MCF 10A (cell line): Measurements from ENCODE around the gene POLR3A. TPM values are rescaled to one million over a fixed set of nuclear protein-coding genes. Genes with fewer than 3 reads are reported as not detected.

Source experiments
- BruUV-seq: library from RNA; stranded (reverse); fragments of 400-500 nt; replicated peaks from 2 replicates; lab custom pipeline; 2021; lab: Mats Ljungman, UMichigan
- CTCF ChIA-PET: fragments of 300-600 bp; sonication (Branson Sonifier 250); formaldehyde crosslinking; extraction: SDS; loops from one replicate; lab custom pipeline; 2021; ENCODE audit warnings: antibody characterized with exemption, inconsistent platforms; lab: Yijun Ruan, JAX
- POLR2A ChIA-PET: fragments of 300-600, 350-650 bp; sonication (Branson Sonifier 250); formaldehyde crosslinking; extraction: SDS; loops from one replicate; lab custom pipeline; 2020; ENCODE audit warnings: antibody characterized with exemption, inconsistent platforms; lab: Yijun Ruan, JAX
- DNase-seq: peaks from one replicate; pipeline ENCODE4 v3.0.0-alpha.2; 2018; ENCODE audit not compliant: unreplicated experiment
- H3K27ac Mint-ChIP-seq: one replicate; pipeline ENCODE4 v1.8.0; 2022; ENCODE audit warnings: mild to moderate bottlenecking, low read depth, mixed read lengths; ENCODE audit not compliant: unreplicated experiment
- H3K27me3 Mint-ChIP-seq: one replicate; pipeline ENCODE4 v1.8.0; 2022; ENCODE audit warnings: mixed read lengths; ENCODE audit not compliant: insufficient read depth, unreplicated experiment
- H3K36me3 Mint-ChIP-seq: one replicate; pipeline ENCODE4 v1.8.0; 2022; ENCODE audit warnings: mild to moderate bottlenecking, moderate library complexity, mixed read lengths; ENCODE audit not compliant: insufficient read depth, unreplicated experiment
- H3K4me1 Mint-ChIP-seq: one replicate; pipeline ENCODE4 v1.8.0; 2022; ENCODE audit warnings: mixed read lengths; ENCODE audit not compliant: insufficient read depth, unreplicated experiment
- H3K4me3 Mint-ChIP-seq: one replicate; pipeline ENCODE4 v1.8.0; 2022; ENCODE audit warnings: mild to moderate bottlenecking, moderate library complexity, mixed read lengths; ENCODE audit not compliant: unreplicated experiment
- H3K9me3 Mint-ChIP-seq: one replicate; pipeline ENCODE4 v1.8.0; 2022; ENCODE audit warnings: mixed read lengths; ENCODE audit not compliant: unreplicated experiment
- intact Hi-C: fragments of 100-400 bp; cut with micrococcal nuclease; formaldehyde crosslinking; loops from 2 replicates; pipeline ENCODE4 v1.14.1; 2022
- total RNA-seq: library from RNA; stranded (reverse); gene quantifications from 2 replicates; pipeline ENCODE4 v1.2.3, GENCODE V29; 2022
- TF ChIP-seq, protein P1 (sequence below): fragments of 200-600 bp; IDR thresholded peaks from one replicate; pipeline ENCODE4 v1.8.0; 2022; ENCODE audit warnings: antibody characterized with exemption, mild to moderate bottlenecking; ENCODE audit not compliant: unreplicated experiment

Gene POLR3A
- total RNA-seq, 1 experiment from 2014 or later = 19.1 TPM

DNA sequence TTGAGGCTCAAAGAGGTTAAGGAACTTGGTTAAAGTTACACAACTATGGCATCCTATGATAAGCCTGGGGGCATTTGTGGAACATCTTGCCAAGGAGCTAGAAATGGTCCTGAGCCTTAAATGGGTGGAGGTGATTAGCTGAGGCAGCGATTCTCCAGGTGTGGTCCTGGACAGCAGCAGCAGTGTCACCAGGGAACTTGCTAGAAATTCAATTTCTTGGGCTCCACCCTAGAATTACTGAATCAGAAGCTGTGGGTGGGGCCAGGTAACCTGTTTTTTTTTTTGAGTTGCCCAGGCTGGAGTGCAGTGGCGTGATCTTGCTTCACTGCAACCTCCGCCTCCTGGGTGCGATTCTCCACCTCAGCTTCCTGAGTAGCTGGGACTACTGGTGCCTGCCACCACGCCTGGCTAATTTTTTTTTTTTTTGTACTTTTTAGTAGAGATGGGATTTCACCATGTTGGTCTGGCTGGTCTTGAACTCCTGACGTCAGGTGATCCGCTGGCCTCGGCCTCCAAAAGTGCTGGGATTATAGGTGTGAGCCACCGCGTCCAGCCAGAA, 17.5 kb upstream of the POLR3A start:
- no peak overlapping the region for H3K27ac Mint-ChIP-seq
- no TSS peak for BruUV-seq
- peaks cover 34% of the 10 kb centered on the region for H3K36me3 Mint-ChIP-seq
- H3K9me3 Mint-ChIP-seq = no peaks in the 10 kb centered on the region
- no peak for DNase-seq
- H3K27me3 Mint-ChIP-seq = no peaks in the 10 kb centered on the region
- peaks cover 15% of the 10 kb centered on the region for H3K4me1 Mint-ChIP-seq
- TF ChIP-seq, protein P1, sequence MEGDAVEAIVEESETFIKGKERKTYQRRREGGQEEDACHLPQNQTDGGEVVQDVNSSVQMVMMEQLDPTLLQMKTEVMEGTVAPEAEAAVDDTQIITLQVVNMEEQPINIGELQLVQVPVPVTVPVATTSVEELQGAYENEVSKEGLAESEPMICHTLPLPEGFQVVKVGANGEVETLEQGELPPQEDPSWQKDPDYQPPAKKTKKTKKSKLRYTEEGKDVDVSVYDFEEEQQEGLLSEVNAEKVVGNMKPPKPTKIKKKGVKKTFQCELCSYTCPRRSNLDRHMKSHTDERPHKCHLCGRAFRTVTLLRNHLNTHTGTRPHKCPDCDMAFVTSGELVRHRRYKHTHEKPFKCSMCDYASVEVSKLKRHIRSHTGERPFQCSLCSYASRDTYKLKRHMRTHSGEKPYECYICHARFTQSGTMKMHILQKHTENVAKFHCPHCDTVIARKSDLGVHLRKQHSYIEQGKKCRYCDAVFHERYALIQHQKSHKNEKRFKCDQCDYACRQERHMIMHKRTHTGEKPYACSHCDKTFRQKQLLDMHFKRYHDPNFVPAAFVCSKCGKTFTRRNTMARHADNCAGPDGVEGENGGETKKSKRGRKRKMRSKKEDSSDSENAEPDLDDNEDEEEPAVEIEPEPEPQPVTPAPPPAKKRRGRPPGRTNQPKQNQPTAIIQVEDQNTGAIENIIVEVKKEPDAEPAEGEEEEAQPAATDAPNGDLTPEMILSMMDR = no peak
- H3K4me3 Mint-ChIP-seq = no peak overlapping the region
- intact Hi-C loops = loop anchor here (1.0 to 10.0 kb wide), 4 partner anchors 256 to 1150 kb away; partner anchors contain the start of gene ZMIZ1
- POLR2A ChIA-PET = interaction anchor here (0.5 to 3.8 kb wide), 8 partner anchors 10 to 1302 kb away, joined by 3 to 17 read pairs (median 4); partner anchors contain the start of gene RPS24
- CTCF ChIA-PET = interaction anchor here (0.5 to 5.6 kb wide), 35 partner anchors 10 to 1296 kb away, joined by 3 to 78 read pairs (median 3); partner anchors contain the start of genes POLR3A and ZMIZ1

DNA sequence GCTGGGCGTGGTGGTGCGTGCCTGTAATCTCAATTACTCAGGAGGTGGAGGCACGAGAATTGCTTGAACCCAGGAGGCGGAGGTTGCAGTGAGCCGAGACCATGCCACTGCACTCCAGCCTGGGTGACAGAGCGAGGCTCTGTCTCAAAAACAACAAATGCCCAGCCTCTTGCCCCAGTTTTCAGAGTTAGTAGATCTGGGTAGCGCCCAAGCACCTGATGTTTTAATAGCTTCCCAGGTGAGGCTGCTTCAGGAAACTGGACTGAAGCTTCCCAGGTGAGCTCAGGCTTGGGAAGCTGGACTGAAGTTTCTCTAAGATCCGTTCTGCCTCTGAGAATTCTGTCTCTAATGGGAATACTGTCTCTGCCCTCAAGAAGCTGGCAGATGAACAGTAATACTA, 16.5 kb upstream of the POLR3A start:
- intact Hi-C loops = loop anchor here (2.0 to 10.0 kb wide), 3 partner anchors 609 to 1151 kb away; partner anchors contain the start of gene ZMIZ1
- no peak for DNase-seq
- TF ChIP-seq, protein P1 = no peak
- Mint-ChIP-seq H3K36me3 (peaks cover 43% of the 10 kb centered on the region), H3K27ac (no peak overlapping the region), H3K4me3 (no peak overlapping the region), H3K27me3 (no peaks in the 10 kb centered on the region), H3K4me1 (peaks cover 23% of the 10 kb centered on the region), H3K9me3 (no peaks in the 10 kb centered on the region)
- CTCF ChIA-PET = interaction anchor here (0.6 to 5.6 kb wide), 12 partner anchors 9 to 1150 kb away, joined by 3 to 78 read pairs (median 4); partner anchors contain the start of gene POLR3A
- POLR2A ChIA-PET = interaction anchor here (0.7 to 3.8 kb wide), 2 partner anchors 9 to 1232 kb away, joined by 4 to 17 read pairs; no protein-coding TSS in a partner anchor
- no TSS peak for BruUV-seq

DNA sequence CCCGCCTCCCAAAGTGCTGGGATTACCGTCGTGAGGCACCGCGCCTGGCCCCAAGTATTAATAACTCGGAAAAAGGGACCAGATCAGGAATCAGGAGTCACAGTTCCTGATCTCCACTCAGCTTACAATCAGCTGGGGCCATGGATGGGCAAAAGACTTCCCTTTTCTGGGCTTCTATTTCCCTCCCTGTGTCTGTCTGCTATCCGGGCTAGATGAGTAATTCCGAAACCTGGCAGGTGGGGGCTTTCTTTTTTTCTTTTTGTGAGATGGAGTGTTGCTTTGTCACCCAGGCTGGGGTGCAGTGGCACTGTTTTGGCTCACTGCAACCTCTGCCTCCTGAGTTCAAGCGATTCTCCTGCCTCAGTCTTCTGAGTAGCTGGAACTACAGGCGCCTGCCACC, 15.9 kb upstream of the POLR3A start:
- BruUV-seq = no TSS peak
- no peak overlapping the region for H3K27ac Mint-ChIP-seq
- no peak for DNase-seq
- peaks cover 49% of the 10 kb centered on the region for H3K36me3 Mint-ChIP-seq
- intact Hi-C loops = loop anchor here (10.0 kb wide), 1 partner anchor 610 kb away; no protein-coding TSS in a partner anchor
- no peaks in the 10 kb centered on the region for H3K27me3 Mint-ChIP-seq
- no peaks in the 10 kb centered on the region for H3K9me3 Mint-ChIP-seq
- H3K4me1 Mint-ChIP-seq = peaks cover 24% of the 10 kb centered on the region
- ChIA-PET POLR2A (interaction anchor here (0.9 to 3.8 kb wide), 2 partner anchors 9 to 1148 kb away, joined by 3 to 17 read pairs; no protein-coding TSS in a partner anchor), CTCF (interaction anchor here (0.7 to 5.6 kb wide), 4 partner anchors 9 to 1151 kb away, joined by 3 to 78 read pairs (median 12); no protein-coding TSS in a partner anchor)
- TF ChIP-seq, protein P1 = no peak
- H3K4me3 Mint-ChIP-seq = no peak overlapping the region

DNA sequence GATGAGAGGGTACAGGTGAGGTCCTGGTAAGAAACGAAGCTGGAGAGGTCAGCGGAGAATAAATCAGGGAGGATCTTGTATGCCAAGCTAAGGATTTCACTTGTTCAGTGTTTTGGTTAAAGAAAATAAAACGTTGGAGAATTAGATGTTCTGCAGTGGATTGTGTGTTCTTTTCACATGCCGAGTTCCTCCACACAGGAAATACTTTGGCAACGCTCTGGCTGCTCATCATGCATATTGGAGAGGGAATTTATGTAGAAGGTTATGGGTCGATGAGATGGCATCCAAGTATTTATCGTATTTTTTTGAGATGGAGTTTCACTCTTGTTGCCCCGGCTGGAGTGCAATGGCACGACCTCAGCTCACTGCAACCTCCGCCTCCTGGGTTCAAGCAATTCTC, 15.4 kb upstream of the POLR3A start:
- Mint-ChIP-seq H3K36me3 (peaks cover 55% of the 10 kb centered on the region), H3K4me3 (no peak overlapping the region), H3K27ac (no peak overlapping the region), H3K27me3 (no peaks in the 10 kb centered on the region), H3K4me1 (peaks cover 27% of the 10 kb centered on the region), H3K9me3 (no peaks in the 10 kb centered on the region)
- no TSS peak for BruUV-seq
- intact Hi-C loops = loop anchor here (10.0 kb wide), 1 partner anchor 610 kb away; no protein-coding TSS in a partner anchor
- no peak for DNase-seq
- CTCF ChIA-PET = interaction anchor here (0.7 kb wide), 1 partner anchor 69 kb away, joined by 3 read pairs; no protein-coding TSS in a partner anchor
- TF ChIP-seq, protein P1 = no peak
- POLR2A ChIA-PET = interaction anchor here (0.6 to 3.8 kb wide), 4 partner anchors 8 to 1148 kb away, joined by 3 to 17 read pairs (median 3); no protein-coding TSS in a partner anchor
